T47D (cell line): ENCODE data around the gene HELT.
"Not testable (repeated sequence)": the region's sequence is repeated elsewhere in the genome, so short reads cannot be mapped to it uniquely, and the experiment has no call there.

Experiments used
- DNase-seq, 2 experiments: peaks; one replicate each; pipeline versions ENCODE4 v3.0.0 to v3.0.0-alpha.2; 2011 to 2012; ENCODE audit warnings: low read depth in 1 of 2, low spot score in 1 of 2
- JUND ChIP-seq: IDR thresholded peaks from 2 replicates; pipeline ENCODE4 v1.6.1; 2012; ENCODE audit warnings: low read depth
- in situ Hi-C: cut with HindIII; loops from 2 replicates; pipeline ENCODE4 v1.10.0; 2016; ENCODE audit warnings: low sequenced_read_pairs, low pct_unique_long_range_greater_than_20kb

HELT gene

GRCh38 chr4:184991860-184992259 is 26.4 kb upstream of the HELT start:
- no peak for DNase-seq
- in situ Hi-C loops = no loop called here
- TF ChIP-seq JUND = no peak

GRCh38 chr4:184992422-184992821 is 25.9 kb upstream of the HELT start:
- in situ Hi-C loops = no loop called here
- DNase-seq = no peak
- no peak for TF ChIP-seq JUND

GRCh38 chr4:184993247-184993646 is 25.0 kb upstream of the HELT start:
- no peak for DNase-seq
- no peak for TF ChIP-seq JUND
- in situ Hi-C loops = no loop called here

- no peak for TF ChIP-seq JUND
- no peak for DNase-seq
- in situ Hi-C loops = no loop called here
Observed at GRCh38 chr4:184994010-184994622, 24.2 kb upstream of the HELT start.

- no peak for DNase-seq
- in situ Hi-C loops = no loop called here
- no peak for TF ChIP-seq JUND
Observed at GRCh38 chr4:184994623-184995010, 23.7 kb upstream of the HELT start.

GRCh38 chr4:184997656-184998055 is 20.6 kb upstream of the HELT start:
- in situ Hi-C loops, DNase-seq: not testable (repeated sequence)

GRCh38 chr4:185002784-185003183 is 15.5 kb upstream of the HELT start:
- no peak for DNase-seq
- in situ Hi-C loops = no loop called here

GRCh38 chr4:185003596-185004351 is 14.5 kb upstream of the HELT start:
- in situ Hi-C loops = no loop called here
- TF ChIP-seq JUND = no peak
- no peak for DNase-seq

More at GRCh38 chr4:185002784-185003183, 15.5 kb upstream of the HELT start:
- TF ChIP-seq JUND = no peak

- in situ Hi-C loops = no loop called here
- no peak for TF ChIP-seq JUND
- DNase-seq = no peak
Observed at GRCh38 chr4:185004562-185005218, 13.6 kb upstream of the HELT start.

GRCh38 chr4:185005219-185005819 is 13.0 kb upstream of the HELT start:
- TF ChIP-seq JUND = no peak
- peak; percentile 69 to 84 for DNase-seq
- in situ Hi-C loops = no loop called here

GRCh38 chr4:185011408-185011807 is 6.9 kb upstream of the HELT start:
- in situ Hi-C loops = no loop called here
- TF ChIP-seq JUND = no peak
- peak in 1 of 2 experiments; percentile 24 for DNase-seq

- in situ Hi-C loops = no loop called here
- no peak for TF ChIP-seq JUND
- DNase-seq = no peak
Observed at GRCh38 chr4:185013417-185014125, 4.7 kb upstream of the HELT start.
